SK-N-MC (cell line): ENCODE data around the gene IL17RD.

Experiments used
- EZH2 ChIP-seq: fragments of 200-600 bp; sonication (generic); IDR thresholded peaks from one replicate; pipeline ENCODE4 v1.6.1; 2017; ENCODE audit warnings: antibody characterized with exemption
- POLR2AphosphoS5 ChIP-seq: IDR thresholded peaks from 2 replicates; pipeline ENCODE4 v1.6.1; 2012; ENCODE audit warnings: mild to moderate bottlenecking, low read depth, low read length, borderline replicate concordance

DNA sequence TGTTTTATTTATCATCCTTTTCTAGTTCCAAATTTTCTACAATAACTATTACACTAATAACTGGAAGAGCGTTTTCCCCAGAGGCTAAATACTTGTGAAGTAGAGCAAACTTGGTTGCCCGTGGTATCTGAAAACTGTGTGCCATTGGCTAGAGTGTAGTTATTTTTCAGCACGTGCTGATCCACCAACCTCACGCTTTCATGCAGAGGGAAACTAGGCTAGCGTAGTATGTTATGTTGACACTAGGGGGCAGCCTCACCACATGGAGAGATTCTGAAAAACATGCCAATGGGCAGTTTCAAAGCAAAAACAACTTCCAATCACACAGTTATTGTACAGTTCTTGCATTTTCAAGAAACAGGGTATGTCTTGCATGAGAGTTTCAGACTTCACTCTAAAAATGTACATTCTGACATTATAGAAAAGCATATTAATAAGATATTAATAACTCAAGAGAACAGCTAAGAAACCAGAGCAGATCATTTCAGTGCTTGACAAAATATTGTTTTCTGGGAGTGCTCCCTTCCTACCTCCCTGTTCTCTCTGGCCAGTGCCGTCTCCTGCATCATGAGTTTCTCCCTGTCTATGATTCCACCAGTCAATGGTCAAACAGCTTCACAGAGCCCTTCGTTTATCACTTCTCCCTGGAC is 65.0 kb downstream of the IL17RD start:
- TF ChIP-seq POLR2AphosphoS5 (no peak), EZH2 (no peak)
